NCI-H187 treated with DMSO at 0.1 percent for 48 hours (cell line): ENCODE results near the gene ST6GALNAC3.

Experiments used
- DNase-seq: peaks from one replicate; lab custom pipeline; 2025; lab: John Stamatoyannopoulos, UW

Gene ST6GALNAC3

GRCh38 chr1:76430531-76430930, 356.0 kb downstream of the ST6GALNAC3 start:
- DNase-seq: no peak

- no peak for DNase-seq
Measured at GRCh38 chr1:76433526-76433925, 359.0 kb downstream of the ST6GALNAC3 start.

GRCh38 chr1:76443217-76443616, 368.7 kb downstream of the ST6GALNAC3 start:
- DNase-seq: no peak

- no peak for DNase-seq
Measured at GRCh38 chr1:76444773-76445172, 370.2 kb downstream of the ST6GALNAC3 start.

GRCh38 chr1:76450229-76450628, 375.7 kb downstream of the ST6GALNAC3 start:
- DNase-seq: no peak

- DNase-seq: no peak
Measured at GRCh38 chr1:76463278-76463677, 388.7 kb downstream of the ST6GALNAC3 start.

- no peak for DNase-seq
Measured at GRCh38 chr1:76463849-76464248, 389.3 kb downstream of the ST6GALNAC3 start.

- DNase-seq: no peak
Measured at GRCh38 chr1:76465030-76465429, 390.5 kb downstream of the ST6GALNAC3 start.

- no peak for DNase-seq
Measured at GRCh38 chr1:76470166-76470565, 395.6 kb downstream of the ST6GALNAC3 start.

GRCh38 chr1:76471536-76471935, 397.0 kb downstream of the ST6GALNAC3 start:
- no peak for DNase-seq

GRCh38 chr1:76473591-76473990, 399.0 kb downstream of the ST6GALNAC3 start:
- no peak for DNase-seq

- no peak for DNase-seq
Measured at GRCh38 chr1:76474922-76475321, 400.4 kb downstream of the ST6GALNAC3 start.

GRCh38 chr1:76477156-76477555, 402.6 kb downstream of the ST6GALNAC3 start:
- DNase-seq: no peak

- DNase-seq: no peak
Measured at GRCh38 chr1:76480827-76481226, 406.3 kb downstream of the ST6GALNAC3 start.

GRCh38 chr1:76481672-76482071, 407.1 kb downstream of the ST6GALNAC3 start:
- DNase-seq: no peak

GRCh38 chr1:76482272-76482671, 407.7 kb downstream of the ST6GALNAC3 start:
- no peak for DNase-seq

- no peak for DNase-seq
Measured at GRCh38 chr1:76491737-76492136, 417.2 kb downstream of the ST6GALNAC3 start.

GRCh38 chr1:76492752-76493430, 418.3 kb downstream of the ST6GALNAC3 start:
- DNase-seq: no peak

GRCh38 chr1:76494807-76495206, 420.3 kb downstream of the ST6GALNAC3 start:
- no peak for DNase-seq

GRCh38 chr1:76496871-76497270, 422.3 kb downstream of the ST6GALNAC3 start:
- DNase-seq: no peak

GRCh38 chr1:76500116-76500515, 425.6 kb downstream of the ST6GALNAC3 start:
- DNase-seq: no peak

GRCh38 chr1:76501136-76501535, 426.6 kb downstream of the ST6GALNAC3 start:
- no peak for DNase-seq

GRCh38 chr1:76501586-76502219, 427.2 kb downstream of the ST6GALNAC3 start:
- DNase-seq: no peak

GRCh38 chr1:76503100-76503499, 428.6 kb downstream of the ST6GALNAC3 start:
- no peak for DNase-seq
